Keratinocyte (primary cell): ENCODE data around the gene SLC7A5. TPM values are rescaled to one million over a fixed set of nuclear protein-coding genes. Genes with fewer than 3 reads are reported as not detected.

Source experiments
- DNase-seq: peaks from one replicate; pipeline ENCODE4 v3.0.0-alpha.2; 2011; ENCODE audit warnings: low read depth, missing footprints, low spot score
- FAIRE-seq: peaks from 2 replicates; lab custom pipeline; 2011; peaks lifted over from hg19 to GRCh38; lab: Jason Lieb, UNC
- H2AFZ ChIP-seq: 2 replicates; pipeline ENCODE4 v1.6.0; 2012; ENCODE audit warnings: low read length, control low read depth, inconsistent platforms; ENCODE audit not compliant: control insufficient read depth
- H3K27ac ChIP-seq: 2 replicates; pipeline ENCODE4 v1.5.1; 2011; ENCODE audit warnings: low read length; ENCODE audit not compliant: control insufficient read depth, insufficient read depth
- H3K27me3 ChIP-seq: 3 replicates; pipeline ENCODE4 v1.6.0; 2011; ENCODE audit warnings: low read length; ENCODE audit not compliant: control insufficient read depth, insufficient read depth; ENCODE audit errors: extremely low read depth
- H3K36me3 ChIP-seq, 2 experiments: 2 replicates in 1 of 2; 3 replicates in 1 of 2; pipeline ENCODE4 v1.5.1; 2011; ENCODE audit warnings: low read length in 2 of 2, mild to moderate bottlenecking in 1 of 2; ENCODE audit not compliant: control insufficient read depth in 2 of 2, insufficient read depth in 2 of 2; ENCODE audit errors: extremely low read depth in 1 of 2
- H3K4me1 ChIP-seq: 3 replicates; pipeline ENCODE4 v1.5.1; 2011; ENCODE audit warnings: low read length; ENCODE audit not compliant: control insufficient read depth, insufficient read depth; ENCODE audit errors: extremely low read depth
- H3K4me2 ChIP-seq: 3 replicates; pipeline ENCODE4 v1.6.0; 2011; ENCODE audit warnings: low read depth, low read length; ENCODE audit not compliant: control insufficient read depth, insufficient read depth; ENCODE audit errors: extremely low read depth
- H3K4me3 ChIP-seq, 3 experiments: fragments of 200-600 bp in 1 of 3; sonication (generic) in 1 of 3; 2 replicates in 2 of 3; 3 replicates in 1 of 3; pipeline ENCODE4 v1.5.1; 2011 to 2016; ENCODE audit warnings: low read length in 3 of 3, mild to moderate bottlenecking in 3 of 3, control low read depth in 2 of 3, inconsistent platforms in 1 of 3, low read depth in 1 of 3, mixed read lengths in 1 of 3, mixed run types in 1 of 3, moderate library complexity in 1 of 3; ENCODE audit not compliant: control insufficient read depth in 2 of 3, insufficient read depth in 2 of 3; ENCODE audit errors: extremely low read depth in 1 of 3
- H3K79me2 ChIP-seq: 2 replicates; pipeline ENCODE4 v1.6.0; 2012; ENCODE audit warnings: low read length; ENCODE audit not compliant: control insufficient read depth, insufficient read depth
- H3K9ac ChIP-seq: 3 replicates; pipeline ENCODE4 v1.6.0; 2011; ENCODE audit warnings: low read length; ENCODE audit not compliant: control insufficient read depth, insufficient read depth; ENCODE audit errors: extremely low read depth
- H3K9me1 ChIP-seq: 3 replicates; pipeline ENCODE4 v1.6.0; 2011; ENCODE audit warnings: low read length; ENCODE audit not compliant: control insufficient read depth, insufficient read depth; ENCODE audit errors: extremely low read depth
- H3K9me3 ChIP-seq: 2 replicates; pipeline ENCODE4 v1.5.1; 2012; ENCODE audit warnings: low read depth, low read length; ENCODE audit not compliant: control insufficient read depth
- H4K20me1 ChIP-seq: 3 replicates; pipeline ENCODE4 v1.6.0; 2011; ENCODE audit warnings: low read length; ENCODE audit not compliant: control insufficient read depth, insufficient read depth; ENCODE audit errors: extremely low read depth
- CTCF ChIP-seq, 3 experiments: IDR thresholded peaks in 1 of 3; conservative IDR thresholded peaks in 1 of 3; optimal IDR thresholded peaks in 1 of 3; 2 replicates in 2 of 3; 3 replicates in 1 of 3; pipeline versions ENCODE3 to v1.5.1; 2011; ENCODE audit warnings: low read length in 3 of 3, mild to moderate bottlenecking in 3 of 3, moderate library complexity in 2 of 3, control low read depth in 1 of 3, inconsistent platforms in 1 of 3; ENCODE audit not compliant: insufficient read depth in 2 of 3; ENCODE audit errors: extremely low read depth in 1 of 3
- EZH2 ChIP-seq: IDR thresholded peaks from one replicate; pipeline ENCODE4 v1.6.1; 2012; ENCODE audit warnings: inconsistent platforms, mild to moderate bottlenecking, low read length, moderate library complexity
- dilution Hi-C: fragments of 300-500 bp; cut with MboI; formaldehyde crosslinking; loops from one replicate; pipeline ENCODE4 v1.7.0; 2020; ENCODE audit warnings: low sequenced_read_pairs; ENCODE audit not compliant: extremely low pct_ligation_motif_present
- polyA plus RNA-seq, 5 experiments: library from polyadenylated mRNA; depleted of rRNA in 3 of 5; stranded (reverse) in 3 of 5; stranded (forward) in 1 of 5; unstranded in 1 of 5; fragments of >200 nt; gene quantifications; 1 replicate in 1 of 5; 2 replicates in 3 of 5; 3 replicates in 1 of 5; pipeline versions ENCODE4 v1.2.1 to v1.2.3, GENCODE V29; 2011 to 2012; ENCODE audit warnings: missing spikeins in 2 of 5, low read depth in 1 of 5, low replicate concordance in 1 of 5

Gene SLC7A5
- polyA plus RNA-seq, 1 donor (not counting 4 experiments of a cell fraction or from before 2014, with no cell fraction given), result 114 TPM

GRCh38 chr16:87837627-87838289 lies 31.5 kb downstream of the SLC7A5 start:
- H3K4me2 ChIP-seq, result no peak overlapping the region
- DNase-seq (no peak), FAIRE-seq (no peak)
- no peaks in the 10 kb centered on the region for H3K9me3 ChIP-seq
- dilution Hi-C loops, result no loop called here
- H3K9me1 ChIP-seq, result peaks cover 3% of the 10 kb centered on the region
- H3K4me1 ChIP-seq, result peaks cover 8% of the 10 kb centered on the region
- peaks cover 38% of the 10 kb centered on the region for H3K79me2 ChIP-seq
- peak overlapping the region; percentile 19 for H3K27ac ChIP-seq
- no peak overlapping the region for H3K4me3 ChIP-seq
- no peak overlapping the region for H2AFZ ChIP-seq
- no peaks in the 10 kb centered on the region for H3K27me3 ChIP-seq
- peaks cover 73 to 81% of the 10 kb centered on the region in 2 experiments for H3K36me3 ChIP-seq
- H4K20me1 ChIP-seq, result peaks cover 12% of the 10 kb centered on the region
- no peak overlapping the region for H3K9ac ChIP-seq
- TF ChIP-seq EZH2 (no peak), CTCF (optimal IDR thresholded peaks at IDR 0.05 in 1 of 3, IDR thresholded peaks at IDR 0.05 in 1 of 3, conservative IDR thresholded peaks at IDR 0.05 in 1 of 3; ENCODE audit: extremely low read depth in 1 of 3, insufficient read depth in 2 of 3, low read length in 3 of 3) (no peak)

GRCh38 chr16:87836844-87837581 lies 32.3 kb downstream of the SLC7A5 start:
- H3K4me3 ChIP-seq, result no peak overlapping the region
- H4K20me1 ChIP-seq, result peaks cover 6% of the 10 kb centered on the region
- dilution Hi-C loops, result no loop called here
- DNase-seq (no peak), FAIRE-seq (no peak)
- H3K27ac ChIP-seq, result peak overlapping the region; percentile 33
- H3K4me1 ChIP-seq, result peaks cover 5% of the 10 kb centered on the region
- no peak overlapping the region for H2AFZ ChIP-seq
- H3K9me3 ChIP-seq, result no peaks in the 10 kb centered on the region
- peaks cover 73 to 81% of the 10 kb centered on the region in 2 experiments for H3K36me3 ChIP-seq
- no peak overlapping the region for H3K9ac ChIP-seq
- no peak overlapping the region for H3K4me2 ChIP-seq
- TF ChIP-seq EZH2 (no peak), CTCF (optimal IDR thresholded peaks at IDR 0.05 in 1 of 3, IDR thresholded peaks at IDR 0.05 in 1 of 3, conservative IDR thresholded peaks at IDR 0.05 in 1 of 3; ENCODE audit: extremely low read depth in 1 of 3, insufficient read depth in 2 of 3, low read length in 3 of 3) (no peak)
- no peaks in the 10 kb centered on the region for H3K27me3 ChIP-seq
- peaks cover 31% of the 10 kb centered on the region for H3K79me2 ChIP-seq
- no peaks in the 10 kb centered on the region for H3K9me1 ChIP-seq
